Brain pericyte (primary cell): ENCODE measurements around the gene C1orf185.
"Not testable (repeated sequence)": the region's sequence is repeated elsewhere in the genome, so short reads cannot be mapped to it uniquely, and the experiment has no call there.

Experiments
- DNase-seq: peaks from one replicate; pipeline ENCODE4 v3.0.0-alpha.2; 2012; ENCODE audit warnings: low read depth, low spot score

Gene C1orf185

GRCh38 chr1:51101976-51102375, at the start of gene C1orf185:
Gene C1orf185, plus strand, starts transcription at chr1:51102228. Its CDS starts 6 bp downstream, at chr1:51102234.
- no peak for DNase-seq

- no peak for DNase-seq
Measured at GRCh38 chr1:51058858-51059257, 43.2 kb upstream of the C1orf185 start.

GRCh38 chr1:51061231-51061918, 40.7 kb upstream of the C1orf185 start:
- DNase-seq, result no peak

GRCh38 chr1:51063121-51063520, 38.9 kb upstream of the C1orf185 start:
- no peak for DNase-seq

GRCh38 chr1:51070011-51070410, 32.0 kb upstream of the C1orf185 start:
- DNase-seq, result no peak

GRCh38 chr1:51070640-51071039, 31.4 kb upstream of the C1orf185 start:
- no peak for DNase-seq

- DNase-seq, result no peak
Measured at GRCh38 chr1:51071291-51072042, 30.6 kb upstream of the C1orf185 start.

GRCh38 chr1:51072043-51072439, 30.0 kb upstream of the C1orf185 start:
- DNase-seq, result no peak

- no peak for DNase-seq
Measured at GRCh38 chr1:51072651-51073050, 29.4 kb upstream of the C1orf185 start.

- no peak for DNase-seq
Measured at GRCh38 chr1:51073456-51073855, 28.6 kb upstream of the C1orf185 start.

GRCh38 chr1:51086496-51087271, 15.3 kb upstream of the C1orf185 start:
- DNase-seq, result no peak

GRCh38 chr1:51088474-51088873, 13.6 kb upstream of the C1orf185 start:
- DNase-seq, result no peak

- no peak for DNase-seq
Measured at GRCh38 chr1:51093581-51093980, 8.4 kb upstream of the C1orf185 start.

- DNase-seq, result no peak
Measured at GRCh38 chr1:51097171-51097570, 4.9 kb upstream of the C1orf185 start.

- DNase-seq, result no peak
Measured at GRCh38 chr1:51100264-51100880, 1.7 kb upstream of the C1orf185 start.

- no peak for DNase-seq
Measured at GRCh38 chr1:51114137-51114536, 12.1 kb downstream of the C1orf185 start.

GRCh38 chr1:51115714-51116404, 13.8 kb downstream of the C1orf185 start:
- no peak for DNase-seq

- no peak for DNase-seq
Measured at GRCh38 chr1:51119331-51119730, 17.3 kb downstream of the C1orf185 start.

- DNase-seq, result no peak
Measured at GRCh38 chr1:51120629-51121028, 18.6 kb downstream of the C1orf185 start.

- not testable (repeated sequence) for DNase-seq
Measured at GRCh38 chr1:51127152-51127551, 25.1 kb downstream of the C1orf185 start.

GRCh38 chr1:51131185-51131584, 29.2 kb downstream of the C1orf185 start:
- no peak for DNase-seq
